GM13976 (cell line): Measurements from ENCODE around the gene ARHGAP11A.

ENCODE experiments used
- DNase-seq: peaks from one replicate; pipeline ENCODE4 v3.0.0; 2012; ENCODE audit warnings: low spot score
- CTCF ChIP-seq: IDR thresholded peaks from 2 replicates; pipeline ENCODE4 v1.5.1; 2012; ENCODE audit warnings: borderline replicate concordance, mild to moderate bottlenecking; ENCODE audit not compliant: insufficient read depth; ENCODE audit errors: extremely low read depth, missing control alignments, control extremely low read depth
- in situ Hi-C: fragments of 300-500 bp; cut with MboI; formaldehyde crosslinking; loops from one replicate; pipeline ENCODE4 v1.12.0; 2022; ENCODE audit warnings: low sequenced_read_pairs, mixed read lengths, inconsistent platforms; ENCODE audit not compliant: unreplicated experiment

ARHGAP11A gene

GRCh38 chr15:32687556-32687955 is 72.3 kb downstream of the ARHGAP11A start:
- in situ Hi-C loops: no loop called here
- no peak for DNase-seq
- no peak for TF ChIP-seq CTCF

- DNase-seq: no peak
- TF ChIP-seq CTCF: no peak
- in situ Hi-C loops: no loop called here
Observed at GRCh38 chr15:32688151-32688639, 72.9 kb downstream of the ARHGAP11A start.
